ENCODE data around the gene SGCE. TPM values are rescaled to one million over a fixed set of nuclear protein-coding genes. Genes with fewer than 3 reads are reported as not detected.

The SGCE gene
- total RNA-seq, 1 experiment from 2014 or later = 30.4 TPM

GRCh38 chr7:94657771-94658693 is 2.1 kb upstream of the SGCE start:
- intact Hi-C loops (cut with micrococcal nuclease) = loop anchor here (1.0 to 10.0 kb wide), 11 partner anchors 38 to 819 kb away; no protein-coding TSS in a partner anchor
- no peak overlapping the region for H2AFZ ChIP-seq (ENCODE audit: low read length)
- H3K79me2 ChIP-seq (ENCODE audit: low read length) = peaks cover 67% of the 10 kb centered on the region
- POLR2A ChIA-PET (ENCODE audit: unreplicated experiment) = interaction anchor here (0.5 to 1.4 kb wide), 14 partner anchors 25 to 823 kb away, joined by 3 to 17 read pairs (median 4); no protein-coding TSS in a partner anchor
- ATAC-seq (peak; percentile 84), DNase-seq (peak; percentile 99)
- peak overlapping the region; percentile 96 for H3K4me3 ChIP-seq (ENCODE audit: low read length)
- CTCF ChIA-PET = interaction anchor here (0.5 to 3.6 kb wide), 8 partner anchors 25 to 1032 kb away, joined by 3 to 18 read pairs (median 4); no protein-coding TSS in a partner anchor
- no peak for TF ChIP-seq EZH2 (IDR thresholded peaks at IDR 0.05; ENCODE audit: low read length, unreplicated experiment)
- TF ChIP-seq CTCF (conservative IDR thresholded peaks at IDR 0.05; ENCODE audit: low read depth, low read length) = no peak
- TF ChIP-seq EZH2phosphoT487 (IDR thresholded peaks at IDR 0.05; ENCODE audit: borderline replicate concordance, low read length) = no peak
- BruUV-seq (replicated peaks) = no TSS peak
- H3K9me3 ChIP-seq (ENCODE audit: low read length) = no peaks in the 10 kb centered on the region
- H3K9ac ChIP-seq (ENCODE audit: low read length) = no peak overlapping the region; the same call in 1 of the 2 replicates
- no peaks in the 10 kb centered on the region for H3F3A ChIP-seq (ENCODE audit: low read length, unreplicated experiment)
- H3K27ac ChIP-seq (ENCODE audit: low read length) = no peak overlapping the region
- H4K20me1 ChIP-seq (ENCODE audit: low read length) = no peaks in the 10 kb centered on the region
- no peaks in the 10 kb centered on the region for H3K36me3 ChIP-seq (ENCODE audit: low read depth, low read length)
- H3K4me2 ChIP-seq (ENCODE audit: low read length) = peak overlapping the region; percentile 99
- H3K9me2 ChIP-seq (replicated peaks; ENCODE audit: low read length) = no peaks in the 10 kb centered on the region
- no peaks in the 10 kb centered on the region for H3K27me3 ChIP-seq (ENCODE audit: low read length)
- H3K4me1 ChIP-seq (ENCODE audit: insufficient read depth, low read length) = peaks cover 18% of the 10 kb centered on the region

GRCh38 chr7:94656925-94657731 is 1.2 kb upstream of the SGCE start:
- peak overlapping the region; percentile 51 for H3K27ac ChIP-seq (ENCODE audit: low read length)
- H3K4me2 ChIP-seq (ENCODE audit: low read length) = peak overlapping the region; percentile 99
- peak overlapping the region; percentile 66 for H3K9ac ChIP-seq (ENCODE audit: low read length)
- H3K9me3 ChIP-seq (ENCODE audit: low read length) = no peaks in the 10 kb centered on the region
- ATAC-seq (no peak; the same call in 1 of the 2 replicates), DNase-seq (peak; percentile 50)
- H3F3A ChIP-seq (ENCODE audit: low read length, unreplicated experiment) = no peaks in the 10 kb centered on the region
- POLR2A ChIA-PET (ENCODE audit: unreplicated experiment) = interaction anchor here (0.6 to 1.4 kb wide), 10 partner anchors 24 to 824 kb away, joined by 3 to 17 read pairs (median 5); no protein-coding TSS in a partner anchor
- peaks cover 68% of the 10 kb centered on the region for H3K79me2 ChIP-seq (ENCODE audit: low read length)
- H3K36me3 ChIP-seq (ENCODE audit: low read depth, low read length) = no peaks in the 10 kb centered on the region
- intact Hi-C loops (cut with micrococcal nuclease) = loop anchor here (1.0 to 10.0 kb wide), 12 partner anchors 37 to 820 kb away; no protein-coding TSS in a partner anchor
- no TSS peak for BruUV-seq (replicated peaks)
- H3K9me2 ChIP-seq (replicated peaks; ENCODE audit: low read length) = no peaks in the 10 kb centered on the region
- CTCF ChIA-PET = interaction anchor here (0.5 to 3.6 kb wide), 10 partner anchors 36 to 1033 kb away, joined by 3 to 18 read pairs (median 4); no protein-coding TSS in a partner anchor
- no peaks in the 10 kb centered on the region for H3K27me3 ChIP-seq (ENCODE audit: low read length)
- peak overlapping the region; percentile 75 for H2AFZ ChIP-seq (ENCODE audit: low read length)
- H3K4me1 ChIP-seq (ENCODE audit: insufficient read depth, low read length) = peaks cover 21% of the 10 kb centered on the region
- TF ChIP-seq EZH2phosphoT487 (IDR thresholded peaks at IDR 0.05; ENCODE audit: borderline replicate concordance, low read length) = no peak
- H3K4me3 ChIP-seq (ENCODE audit: low read length) = peak overlapping the region; percentile 96
- H4K20me1 ChIP-seq (ENCODE audit: low read length) = no peaks in the 10 kb centered on the region

- DNase-seq (no peak), ATAC-seq (no peak)
- Histone ChIP-seq H3K9ac (ENCODE audit: low read length) (peak overlapping the region; percentile 66), H3K9me2 (replicated peaks; ENCODE audit: low read length) (no peaks in the 10 kb centered on the region), H3K27ac (ENCODE audit: low read length) (peak overlapping the region; percentile 8), H3K79me2 (ENCODE audit: low read length) (peaks cover 71% of the 10 kb centered on the region), H4K20me1 (ENCODE audit: low read length) (no peaks in the 10 kb centered on the region), H3K4me1 (ENCODE audit: insufficient read depth, low read length) (peaks cover 21% of the 10 kb centered on the region), H3K4me3 (ENCODE audit: low read length) (peak overlapping the region; percentile 96), H3K27me3 (ENCODE audit: low read length) (no peaks in the 10 kb centered on the region), H3K36me3 (ENCODE audit: low read depth, low read length) (no peaks in the 10 kb centered on the region), H3K4me2 (ENCODE audit: low read length) (peak overlapping the region; percentile 99), H3F3A (ENCODE audit: low read length, unreplicated experiment) (no peaks in the 10 kb centered on the region), H3K9me3 (ENCODE audit: low read length) (no peaks in the 10 kb centered on the region), H2AFZ (ENCODE audit: low read length) (peak overlapping the region; percentile 75)
- POLR2A ChIA-PET (ENCODE audit: unreplicated experiment) = interaction anchor here (0.5 to 1.1 kb wide), 8 partner anchors 36 to 1539 kb away, joined by 3 to 11 read pairs (median 5); partner anchors contain the start of gene SAMD9
- CTCF ChIA-PET = interaction anchor here (0.6 to 3.6 kb wide), 7 partner anchors 36 to 590 kb away, joined by 3 to 18 read pairs (median 3); no protein-coding TSS in a partner anchor
- BruUV-seq (replicated peaks) = TSS peak; percentile 87
- intact Hi-C loops (cut with micrococcal nuclease) = loop anchor here (1.0 to 10.0 kb wide), 8 partner anchors 146 to 820 kb away; no protein-coding TSS in a partner anchor
- no peak for TF ChIP-seq EZH2 (IDR thresholded peaks at IDR 0.05; ENCODE audit: low read length, unreplicated experiment)
- TF ChIP-seq CTCF (conservative IDR thresholded peaks at IDR 0.05; ENCODE audit: low read depth, low read length) = no peak
- no peak for TF ChIP-seq EZH2phosphoT487 (IDR thresholded peaks at IDR 0.05; ENCODE audit: borderline replicate concordance, low read length)
Observed at GRCh38 chr7:94656658-94656924, 658 bp upstream of the SGCE start.
